Left renal cortex interstitium (tissue), 4 donors: Measurements from ENCODE around the gene KRT81. TPM values are rescaled to one million over a fixed set of nuclear protein-coding genes. Genes with fewer than 3 reads are reported as not detected.
"Not testable (repeated sequence)": the region's sequence is repeated elsewhere in the genome, so short reads cannot be mapped to it uniquely, and the experiment has no call there.

ENCODE experiments used
- DNase-seq, 4 donors: peaks; one replicate each; pipeline ENCODE4 v3.0.0-alpha.2; 2013; ENCODE audit warnings: low read depth in 4 of 4, low spot score in 2 of 4, missing footprints in 1 of 4
- polyA plus RNA-seq, 4 donors: library from polyadenylated mRNA; unstranded; fragments of 120-200 nt; gene quantifications; one replicate each; pipeline ENCODE4 v1.2.1, GENCODE V29; 2013; ENCODE audit not compliant: insufficient read length in 4 of 4

KRT81 gene
- polyA plus RNA-seq, 4 donors: not detected

DNA sequence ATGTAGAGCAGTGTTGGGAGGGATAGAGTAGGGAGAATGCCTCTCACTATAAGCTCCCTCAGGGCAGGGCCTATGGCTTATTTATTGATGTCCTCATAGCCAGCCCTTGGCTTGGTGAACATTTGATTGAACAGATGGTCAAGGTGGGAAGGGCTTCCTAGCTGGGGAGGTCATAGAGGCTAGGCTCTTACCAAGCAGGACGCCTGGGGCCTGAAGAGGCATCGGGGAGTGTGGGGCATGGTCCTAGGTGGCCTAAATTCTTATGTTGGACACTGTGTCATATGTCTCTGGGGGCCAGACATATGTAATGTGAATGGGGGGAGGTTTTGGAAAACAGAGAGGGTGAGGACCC is 34.8 kb downstream of the KRT81 start:
- DNase-seq: no peak

DNA sequence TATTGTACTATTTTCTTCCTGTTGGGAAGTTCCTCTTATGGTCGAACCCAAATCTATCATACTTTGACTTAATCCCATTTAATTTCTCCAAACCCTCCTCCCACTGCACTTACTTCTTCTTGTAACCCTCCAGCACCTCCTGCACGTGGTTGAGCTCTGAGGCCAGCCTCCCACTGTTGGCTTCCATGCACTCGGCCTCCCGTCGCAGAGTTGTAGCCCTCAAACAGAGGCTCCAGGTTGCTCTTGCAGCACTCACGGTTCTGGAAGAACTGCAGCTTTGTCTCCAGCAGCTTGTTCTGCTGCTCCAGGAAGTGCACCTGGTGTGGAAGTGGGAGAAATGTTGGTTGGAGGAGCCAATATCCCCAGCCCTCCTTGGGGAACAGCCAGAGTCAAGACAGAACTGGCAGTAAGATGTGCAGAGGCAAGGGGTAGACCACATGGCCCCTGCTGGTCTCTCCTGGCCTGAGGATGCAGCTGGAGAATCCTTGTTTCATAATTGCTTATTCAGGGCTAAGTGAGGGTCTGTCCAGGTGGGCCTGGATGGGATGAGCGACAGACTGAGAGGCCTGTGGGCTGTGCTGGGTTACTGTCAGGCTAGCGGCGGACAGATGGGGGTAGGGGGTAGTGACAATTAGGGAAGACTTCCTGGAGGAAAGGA is 35.3 kb downstream of the KRT81 start:
- DNase-seq: no peak

GRCh38 chr12:52254965-52255751 is 36.2 kb downstream of the KRT81 start:
- no peak for DNase-seq

DNA sequence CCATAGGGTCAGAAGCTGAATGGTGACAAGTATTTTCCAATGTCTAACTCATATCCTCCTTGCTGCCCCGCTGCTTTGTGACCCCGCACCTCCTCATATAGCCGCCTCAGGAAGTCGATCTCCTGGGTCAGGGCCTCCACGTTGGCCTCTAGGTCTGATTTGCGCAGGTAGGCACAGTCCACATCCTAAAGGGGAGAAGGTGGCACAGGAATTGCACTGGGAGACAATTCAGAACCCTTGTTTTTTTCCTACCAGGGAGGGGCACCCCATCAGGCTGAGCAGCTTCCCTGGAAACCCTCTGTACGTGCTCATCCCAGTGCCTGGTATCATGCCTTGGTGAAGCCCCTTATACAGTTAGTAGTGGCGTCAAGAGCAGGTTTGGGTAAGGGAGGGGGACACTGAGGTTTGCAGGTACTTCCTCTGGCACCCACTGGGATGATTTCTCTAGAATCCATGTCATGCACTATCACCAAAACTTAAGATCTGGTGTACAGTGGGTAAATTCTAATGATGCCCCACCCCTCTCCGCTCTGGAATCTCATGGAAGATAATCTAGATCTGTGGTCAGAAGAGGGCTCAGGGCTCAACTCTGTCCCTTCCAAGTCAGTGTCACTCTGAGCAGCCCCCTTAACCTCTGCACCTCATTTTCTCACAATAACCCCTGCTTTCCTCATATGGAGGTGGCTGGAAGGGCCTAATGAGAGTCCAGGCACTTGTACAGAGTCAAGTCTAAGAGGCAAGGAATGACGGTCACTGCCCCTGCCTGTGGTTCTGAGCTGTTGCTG is 37.0 kb downstream of the KRT81 start:
- no peak for DNase-seq

DNA sequence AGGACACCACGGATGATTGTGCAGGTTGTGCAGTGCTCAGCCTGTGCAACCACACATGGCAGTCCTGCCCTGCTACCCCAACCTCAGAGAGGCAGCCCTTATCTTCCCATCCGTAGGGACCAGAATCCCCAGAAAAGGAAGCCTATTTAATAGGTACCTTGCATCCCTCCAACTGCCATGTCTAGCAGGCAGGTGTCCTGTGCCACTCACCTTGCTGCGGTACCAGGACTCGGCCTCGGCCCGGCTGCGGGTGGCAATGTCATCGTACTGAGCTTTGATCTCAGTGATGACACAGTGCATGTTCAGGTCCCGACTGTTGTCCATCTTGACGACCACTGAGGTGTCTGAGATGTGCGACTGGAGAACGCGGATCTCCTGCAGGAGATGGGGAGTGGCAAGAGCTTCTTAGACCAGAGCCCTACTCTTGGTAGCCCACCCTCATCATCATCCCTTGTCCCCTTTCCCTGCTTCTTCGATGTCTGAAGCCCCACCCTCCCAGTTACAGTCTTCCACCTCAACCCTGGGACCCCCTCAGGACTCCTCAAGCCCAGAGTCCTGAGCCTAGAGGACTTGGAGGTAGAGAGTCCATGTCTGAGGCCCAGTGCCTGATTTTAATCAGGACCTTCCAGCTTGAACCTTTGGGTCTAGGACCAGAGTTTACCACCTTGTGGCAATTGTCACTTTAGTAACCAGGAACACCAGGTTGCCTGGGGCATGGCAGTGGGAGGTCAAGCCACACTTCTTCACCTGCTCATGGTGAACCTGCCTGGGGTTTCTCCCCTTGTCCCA is 37.7 kb downstream of the KRT81 start:
- DNase-seq: no peak

DNA sequence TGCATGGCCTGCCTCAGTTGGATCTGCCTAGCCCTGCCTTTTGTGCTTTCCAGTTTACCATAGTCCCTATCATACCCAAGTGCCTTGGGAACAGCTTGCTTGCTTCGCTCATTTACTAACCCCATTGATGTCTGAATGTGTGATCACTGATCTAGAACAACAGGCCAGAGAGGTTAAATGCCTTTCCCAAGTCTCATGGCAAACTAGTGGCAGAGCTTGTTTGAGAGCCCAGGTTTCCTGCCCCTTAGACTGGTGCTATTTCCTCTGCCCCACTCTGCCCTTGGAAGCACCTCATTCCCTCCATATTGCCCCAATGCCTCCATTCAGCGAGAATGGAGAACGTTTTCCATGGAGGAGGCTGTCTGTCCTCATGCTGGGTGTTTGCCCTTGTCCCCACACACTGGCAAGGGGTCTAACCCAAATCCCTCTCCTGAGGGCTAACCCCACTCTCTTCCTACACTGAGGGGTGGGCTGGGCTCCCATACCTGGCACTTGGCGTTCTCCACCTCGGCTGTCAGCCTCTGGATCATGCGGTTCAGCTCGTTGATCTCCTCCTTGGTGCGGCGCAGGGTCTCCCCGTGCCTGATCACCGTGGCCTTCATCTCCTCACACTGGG is 38.5 kb downstream of the KRT81 start:
- no peak for DNase-seq

GRCh38 chr12:52252175-52252615 is 39.1 kb downstream of the KRT81 start:
- not testable (repeated sequence) for DNase-seq

DNA sequence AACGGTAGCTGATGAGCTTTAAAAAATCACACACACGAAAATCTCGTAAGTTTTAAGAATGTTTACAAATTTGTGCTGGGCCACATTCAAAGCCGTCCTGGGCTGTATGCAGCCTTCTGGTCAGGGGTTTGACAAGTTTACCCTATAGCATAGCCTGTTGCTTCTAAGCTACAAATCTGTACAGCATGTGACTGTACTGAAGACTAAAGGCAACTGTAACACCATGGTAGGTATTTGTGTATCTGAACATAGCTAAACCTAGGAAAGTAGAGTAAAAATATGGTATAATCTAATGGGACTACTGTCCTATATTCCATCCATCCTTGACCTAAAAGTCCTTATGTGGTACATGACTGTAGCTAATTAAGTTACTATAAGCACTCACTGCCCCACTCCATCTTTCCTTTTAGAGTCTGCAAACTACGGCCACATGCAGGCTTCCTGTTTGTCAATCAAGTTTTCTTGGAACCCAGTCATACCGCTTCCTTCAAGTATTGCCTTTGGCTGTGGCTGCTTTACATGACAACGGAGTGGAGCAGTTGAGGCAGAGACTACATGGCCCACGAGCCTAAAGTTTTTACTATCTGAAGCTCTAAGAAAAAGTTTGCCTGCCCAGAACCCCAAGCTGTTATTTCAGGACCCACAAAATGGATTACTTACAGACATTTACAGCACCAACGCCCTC is 39.8 kb downstream of the KRT81 start:
- no peak for DNase-seq

GRCh38 chr12:52250048-52250990 is 41.0 kb downstream of the KRT81 start:
- no peak for DNase-seq

- DNase-seq: no peak
These were observed 41.8 kb downstream of the KRT81 start for GRCh38 chr12:52249511-52250047.

DNA sequence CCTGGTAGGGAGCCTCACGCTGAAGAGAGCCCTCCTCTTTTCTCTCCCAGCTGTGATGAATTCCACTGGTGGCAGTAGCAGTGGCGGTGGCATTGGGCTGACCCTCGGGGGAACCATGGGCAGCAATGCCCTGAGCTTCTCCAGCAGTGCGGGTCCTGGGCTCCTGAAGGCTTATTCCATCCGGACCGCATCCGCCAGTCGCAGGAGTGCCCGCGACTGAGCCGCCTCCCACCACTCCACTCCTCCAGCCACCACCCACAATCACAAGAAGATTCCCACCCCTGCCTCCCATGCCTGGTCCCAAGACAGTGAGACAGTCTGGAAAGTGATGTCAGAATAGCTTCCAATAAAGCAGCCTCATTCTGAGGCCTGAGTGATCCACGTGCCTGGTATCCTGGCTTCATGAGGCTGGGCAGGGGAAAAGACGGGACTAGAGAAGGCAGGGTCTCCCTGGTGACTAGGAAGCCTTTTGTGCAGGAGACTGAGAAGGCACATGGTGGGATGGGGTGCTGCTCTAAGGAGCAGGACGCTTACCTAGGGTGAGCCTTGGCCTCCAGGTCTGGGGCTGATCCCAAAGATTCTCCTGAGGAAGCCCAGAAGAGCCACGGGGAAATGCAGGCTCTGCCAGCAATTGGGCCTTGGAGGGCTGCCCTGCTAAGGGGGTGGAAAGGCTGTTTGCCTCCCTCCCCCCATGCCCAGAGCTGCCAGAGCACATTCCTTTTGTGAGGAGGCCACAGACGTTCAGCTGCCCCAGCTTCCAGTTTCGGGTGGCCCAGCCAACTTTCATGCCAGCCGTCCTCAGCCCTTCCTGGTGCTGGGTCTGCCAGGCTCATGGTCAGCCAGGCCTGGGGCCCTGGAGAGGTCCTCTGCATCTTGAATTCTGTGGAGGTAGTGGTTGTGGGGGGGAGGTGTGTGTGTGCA is 42.5 kb downstream of the KRT81 start:
- DNase-seq: no peak

DNA sequence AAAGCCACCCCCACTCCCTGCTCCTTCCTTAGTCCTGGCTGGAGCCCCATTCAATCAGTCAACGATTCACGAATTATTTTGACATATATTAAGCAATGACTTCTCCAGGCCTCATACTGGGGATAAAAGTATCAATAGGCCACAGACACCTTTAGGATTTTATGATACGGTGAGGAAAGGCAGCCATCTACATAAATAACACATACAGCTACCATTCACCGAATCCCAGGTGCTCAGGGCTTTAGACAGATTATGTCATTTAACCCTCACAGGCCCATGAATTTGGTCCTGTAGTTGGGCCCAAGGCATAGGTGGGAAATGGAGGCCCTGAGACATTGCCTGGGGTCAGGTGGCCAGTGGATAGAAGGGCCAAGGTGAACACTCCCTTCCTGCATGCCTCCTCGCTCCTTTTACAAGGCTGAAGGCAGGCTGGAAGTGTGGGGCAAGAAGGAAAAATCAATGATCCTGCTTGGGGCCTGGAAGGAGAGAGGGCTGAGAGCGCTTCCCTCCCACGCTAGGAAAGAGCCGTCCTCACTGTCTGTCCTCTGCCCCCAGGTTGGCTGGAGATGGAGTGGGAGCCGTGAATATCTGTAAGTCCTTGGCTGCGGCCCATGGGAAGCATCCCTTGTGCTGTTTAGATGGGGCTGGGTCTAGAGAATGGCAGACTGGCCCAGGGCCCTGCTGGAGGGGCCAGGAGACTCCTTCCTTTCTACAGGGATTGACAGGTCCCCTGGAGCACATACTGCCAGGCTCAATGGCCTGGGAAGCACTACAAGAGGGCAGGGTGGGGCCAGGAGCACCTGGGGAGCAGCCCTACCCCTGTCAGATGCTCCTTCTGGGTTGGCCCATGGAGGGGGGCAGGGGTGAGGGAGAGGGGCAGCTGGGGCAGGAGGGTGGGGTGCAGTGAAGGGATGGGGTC is 43.5 kb downstream of the KRT81 start:
- DNase-seq: no peak

- DNase-seq: no peak
These were observed 44.4 kb downstream of the KRT81 start for GRCh38 chr12:52246720-52247621.

GRCh38 chr12:52245962-52246569 is 45.3 kb downstream of the KRT81 start:
- DNase-seq: no peak
